ENCODE measurements around the gene RPGR. TPM values are rescaled to one million over a fixed set of nuclear protein-coding genes. Genes with fewer than 3 reads are reported as not detected.

The RPGR gene
- total RNA-seq, 1 donor from 2014 or later, result 9.2 TPM

DNA sequence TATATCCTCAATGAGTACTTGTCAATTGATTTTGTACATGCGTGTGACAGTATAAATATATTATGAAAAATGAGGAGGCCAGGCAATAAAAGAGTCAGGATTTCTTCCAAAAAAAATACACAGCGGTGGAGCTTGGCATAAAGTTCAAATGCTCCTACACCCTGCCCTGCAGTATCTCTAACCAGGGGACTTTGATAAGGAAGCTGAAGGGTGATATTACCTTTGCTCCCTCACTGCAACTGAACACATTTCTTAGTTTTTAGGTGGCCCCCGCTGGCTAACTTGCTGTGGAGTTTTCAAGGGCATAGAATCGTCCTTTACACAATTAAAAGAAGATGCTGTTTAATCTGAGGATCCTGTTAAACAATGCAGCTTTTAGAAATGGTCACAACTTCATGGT, 25.1 kb upstream of the RPGR start, which contains the start of gene OTC:
Gene OTC (plus strand): TSS at position 243 of the 400 bp plus-strand sequence. CDS start 93 bp downstream, at position 336.
- peaks cover 6% of the 10 kb centered on the region for H3K36me3 Mint-ChIP-seq (ENCODE audit: low read depth)
- H3K27me3 Mint-ChIP-seq (ENCODE audit: low read depth), result no peaks in the 10 kb centered on the region
- H3K4me1 Mint-ChIP-seq, result no peaks in the 10 kb centered on the region
- no peak within 1 kb of the TSS for H3K27ac Mint-ChIP-seq (ENCODE audit: unreplicated experiment)
- TF ChIP-seq, protein P1, sequence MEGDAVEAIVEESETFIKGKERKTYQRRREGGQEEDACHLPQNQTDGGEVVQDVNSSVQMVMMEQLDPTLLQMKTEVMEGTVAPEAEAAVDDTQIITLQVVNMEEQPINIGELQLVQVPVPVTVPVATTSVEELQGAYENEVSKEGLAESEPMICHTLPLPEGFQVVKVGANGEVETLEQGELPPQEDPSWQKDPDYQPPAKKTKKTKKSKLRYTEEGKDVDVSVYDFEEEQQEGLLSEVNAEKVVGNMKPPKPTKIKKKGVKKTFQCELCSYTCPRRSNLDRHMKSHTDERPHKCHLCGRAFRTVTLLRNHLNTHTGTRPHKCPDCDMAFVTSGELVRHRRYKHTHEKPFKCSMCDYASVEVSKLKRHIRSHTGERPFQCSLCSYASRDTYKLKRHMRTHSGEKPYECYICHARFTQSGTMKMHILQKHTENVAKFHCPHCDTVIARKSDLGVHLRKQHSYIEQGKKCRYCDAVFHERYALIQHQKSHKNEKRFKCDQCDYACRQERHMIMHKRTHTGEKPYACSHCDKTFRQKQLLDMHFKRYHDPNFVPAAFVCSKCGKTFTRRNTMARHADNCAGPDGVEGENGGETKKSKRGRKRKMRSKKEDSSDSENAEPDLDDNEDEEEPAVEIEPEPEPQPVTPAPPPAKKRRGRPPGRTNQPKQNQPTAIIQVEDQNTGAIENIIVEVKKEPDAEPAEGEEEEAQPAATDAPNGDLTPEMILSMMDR (conservative IDR thresholded peaks at IDR 0.05), result no peak
- no peak within 1 kb of the TSS for H3K4me3 Mint-ChIP-seq
- peaks cover 10% of the 10 kb centered on the region for H3K9me3 Mint-ChIP-seq
- DNase-seq (ENCODE audit: low read depth, low spot score), result no peak

DNA sequence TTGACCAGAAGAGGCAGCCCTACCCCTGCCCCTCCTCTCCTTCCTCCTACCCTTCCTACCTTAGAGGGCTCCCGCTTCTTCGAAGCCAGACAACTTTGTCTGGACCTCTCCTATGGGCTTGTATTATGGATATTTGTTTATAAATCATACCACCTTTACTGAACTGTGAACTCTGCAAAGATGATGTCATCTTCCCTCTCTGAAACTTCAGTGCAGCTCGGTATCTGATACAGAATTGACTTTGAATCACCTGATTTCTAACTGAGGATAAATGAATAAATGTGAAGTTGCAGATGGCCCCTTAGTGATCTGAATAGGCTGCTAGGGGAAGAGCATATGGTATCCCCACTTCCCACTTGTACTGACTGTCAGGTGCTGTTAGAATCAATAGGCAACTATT, 24.0 kb upstream of the RPGR start:
- TF ChIP-seq, protein P1 (conservative IDR thresholded peaks at IDR 0.05), result no peak
- H3K27ac Mint-ChIP-seq (ENCODE audit: unreplicated experiment), result no peak overlapping the region
- H3K36me3 Mint-ChIP-seq (ENCODE audit: low read depth), result peaks cover 6% of the 10 kb centered on the region
- no peaks in the 10 kb centered on the region for H3K27me3 Mint-ChIP-seq (ENCODE audit: low read depth)
- H3K9me3 Mint-ChIP-seq, result peaks cover 10% of the 10 kb centered on the region
- H3K4me3 Mint-ChIP-seq, result no peak overlapping the region
- no peaks in the 10 kb centered on the region for H3K4me1 Mint-ChIP-seq
- DNase-seq (ENCODE audit: low read depth, low spot score), result no peak

DNA sequence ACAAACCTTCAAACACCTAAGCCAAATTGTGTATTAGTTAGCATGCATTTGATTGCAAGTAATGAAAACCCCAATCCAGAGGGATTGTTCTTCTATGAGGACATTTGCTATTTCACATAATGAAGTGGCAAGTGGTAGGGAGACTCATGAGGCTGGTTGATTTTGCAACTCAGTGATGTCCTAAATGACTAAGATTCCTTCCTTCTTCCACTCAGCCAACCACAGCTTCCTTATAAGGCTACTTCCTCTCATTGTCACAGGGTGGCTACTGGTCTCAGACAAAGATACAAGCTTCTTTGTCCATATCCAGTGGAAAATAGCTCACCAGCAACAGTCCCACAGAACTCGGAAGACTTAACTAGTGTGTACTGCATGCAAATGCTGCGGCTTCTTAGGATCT, 19.8 kb upstream of the RPGR start:
- Mint-ChIP-seq H3K27me3 (ENCODE audit: low read depth) (no peaks in the 10 kb centered on the region), H3K9me3 (peaks cover 13% of the 10 kb centered on the region), H3K4me3 (no peak overlapping the region), H3K4me1 (peaks cover 11% of the 10 kb centered on the region), H3K27ac (ENCODE audit: unreplicated experiment) (no peak overlapping the region), H3K36me3 (ENCODE audit: low read depth) (peaks cover 6% of the 10 kb centered on the region)
- TF ChIP-seq, protein P1 (conservative IDR thresholded peaks at IDR 0.05), result no peak
- DNase-seq (ENCODE audit: low read depth, low spot score), result no peak

DNA sequence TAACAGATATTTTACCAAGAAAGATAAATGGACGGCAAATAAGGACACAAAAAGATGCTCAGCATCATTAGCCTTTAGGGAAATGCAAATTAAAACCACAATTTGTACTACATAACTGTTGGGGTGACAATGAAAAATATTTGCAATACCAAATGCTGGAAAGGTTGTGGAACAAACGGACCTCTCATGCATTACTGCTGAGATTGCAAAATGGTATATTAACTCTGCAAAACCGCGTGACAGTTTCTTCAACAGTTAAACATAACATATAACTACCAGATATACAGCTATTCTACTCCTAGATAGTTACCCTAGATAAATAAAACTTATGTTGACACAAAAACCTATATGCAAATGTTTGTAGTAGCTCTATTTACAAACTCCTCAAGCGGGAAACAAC, 18.8 kb upstream of the RPGR start:
- Mint-ChIP-seq H3K36me3 (ENCODE audit: low read depth) (peaks cover 6% of the 10 kb centered on the region), H3K9me3 (peaks cover 13% of the 10 kb centered on the region)

DNA sequence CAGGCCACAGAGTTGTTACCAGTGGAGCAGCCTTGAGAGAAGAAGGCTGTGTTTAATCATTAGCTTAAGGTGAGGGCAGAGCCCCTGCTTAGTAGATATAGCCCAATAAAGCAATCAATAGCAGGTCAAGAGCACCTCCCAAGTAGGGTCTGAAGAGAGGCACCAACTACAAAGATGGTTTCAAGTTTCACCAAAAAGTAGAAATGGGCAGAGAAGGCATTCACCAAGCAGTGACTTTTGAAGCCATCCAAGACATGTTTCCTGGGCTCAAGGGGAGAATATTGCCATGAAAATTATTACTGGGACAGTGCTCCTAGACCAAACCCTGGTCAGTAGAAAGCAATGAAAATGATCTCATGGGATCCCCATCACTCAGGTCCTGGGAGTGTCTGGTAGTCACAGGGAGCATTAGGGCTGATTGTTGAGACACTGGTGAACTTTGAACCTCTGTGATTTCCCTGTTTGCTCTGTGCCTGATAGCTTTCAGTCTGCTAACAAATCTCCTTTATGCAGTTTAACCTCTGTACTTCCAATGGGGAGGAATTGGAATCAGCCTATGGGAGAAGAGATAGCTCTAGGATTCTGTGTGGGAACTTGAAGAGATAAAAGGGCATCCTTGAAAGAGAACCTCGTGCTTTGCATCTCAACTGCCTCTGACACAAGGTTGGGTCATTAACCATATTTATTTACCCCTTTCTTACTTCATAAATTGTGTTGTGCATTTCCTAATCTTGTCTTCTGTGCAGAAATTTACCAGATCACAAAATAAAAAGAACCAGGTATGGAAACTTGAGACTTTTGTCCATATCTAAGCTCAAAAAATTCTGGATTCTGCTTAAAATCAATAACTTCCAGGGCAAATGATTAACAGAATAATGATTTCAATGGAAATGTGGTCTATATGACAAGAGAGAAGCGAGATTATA, 15.8 kb upstream of the RPGR start:
- DNase-seq (ENCODE audit: low read depth, low spot score), result no peak
- no peak overlapping the region for H3K27ac Mint-ChIP-seq (ENCODE audit: unreplicated experiment)
- H3K9me3 Mint-ChIP-seq, result peaks cover 4% of the 10 kb centered on the region
- no peak overlapping the region for H3K4me3 Mint-ChIP-seq
- TF ChIP-seq, protein P1 (conservative IDR thresholded peaks at IDR 0.05), result no peak
- peaks cover 11% of the 10 kb centered on the region for H3K4me1 Mint-ChIP-seq
- no peaks in the 10 kb centered on the region for H3K36me3 Mint-ChIP-seq (ENCODE audit: low read depth)
- H3K27me3 Mint-ChIP-seq (ENCODE audit: low read depth), result no peaks in the 10 kb centered on the region

More for the DNA sequence above, 18.8 kb upstream of the RPGR start:
- Mint-ChIP-seq H3K4me1 (peaks cover 11% of the 10 kb centered on the region), H3K27me3 (ENCODE audit: low read depth) (no peaks in the 10 kb centered on the region), H3K4me3 (no peak overlapping the region), H3K27ac (ENCODE audit: unreplicated experiment) (no peak overlapping the region)
- no peak for DNase-seq (ENCODE audit: low read depth, low spot score)
- TF ChIP-seq, protein P1 (conservative IDR thresholded peaks at IDR 0.05), result no peak
